Panc1 (cell line): ENCODE results near the gene KDF1. TPM values are rescaled to one million over a fixed set of nuclear protein-coding genes. Genes with fewer than 3 reads are reported as not detected.

Experiments used
- ATAC-seq: fragments of 200-7000 bp; cut with Tn5 transposase; 2 replicates; pipeline ENCODE4 v1.9.1; 2020; ENCODE audit warnings: mild to moderate bottlenecking, moderate library complexity
- BruUV-seq: library from RNA; stranded (reverse); fragments of 400-500 nt; replicated peaks from 2 replicates; lab custom pipeline; 2021; lab: Mats Ljungman, UMichigan
- CTCF ChIA-PET: fragments of 300-600 bp; sonication (Branson Sonifier 250); formaldehyde crosslinking; loops from one replicate; lab custom pipeline; 2022; ENCODE audit warnings: antibody characterized with exemption; lab: Charles Lee
- POLR2A ChIA-PET: fragments of 300-600 bp; sonication (Branson Sonifier 250); formaldehyde crosslinking; loops from one replicate; lab custom pipeline; 2022; ENCODE audit warnings: antibody characterized with exemption; lab: Charles Lee
- DNase-seq: peaks from one replicate; pipeline ENCODE4 v3.0.0-alpha.2; 2010; ENCODE audit warnings: low read depth, low spot score
- H3K27ac ChIP-seq: 2 replicates; pipeline ENCODE4 v1.5.1; 2011; ENCODE audit warnings: mild to moderate bottlenecking, low read length, inconsistent platforms
- H3K27me3 ChIP-seq: fragments of 200-500 bp; sonication (Bioruptor generic); 2 replicates; pipeline ENCODE4 v1.6.0; 2014; ENCODE audit warnings: low read length, inconsistent platforms; ENCODE audit not compliant: control insufficient read depth, insufficient read depth
- H3K36me3 ChIP-seq: fragments of 200-500 bp; sonication (Bioruptor generic); 2 replicates; pipeline ENCODE4 v1.5.1; 2014; ENCODE audit warnings: inconsistent platforms, mild to moderate bottlenecking, low read length, moderate library complexity; ENCODE audit not compliant: control insufficient read depth, insufficient read depth
- H3K4me1 ChIP-seq: 2 replicates; pipeline ENCODE4 v1.5.1; 2011; ENCODE audit warnings: inconsistent platforms, mild to moderate bottlenecking, low read length, moderate library complexity; ENCODE audit not compliant: control insufficient read depth, insufficient read depth
- H3K4me3 ChIP-seq, 2 experiments: 2 replicates each; pipeline ENCODE4 v1.5.1; 2011 to 2012; ENCODE audit warnings: low read depth in 2 of 2, low read length in 2 of 2, mild to moderate bottlenecking in 2 of 2, inconsistent platforms in 1 of 2, moderate library complexity in 1 of 2
- H3K9me3 ChIP-seq: fragments of 200-500 bp; sonication (Bioruptor generic); 2 replicates; pipeline ENCODE4 v1.5.1; 2014; ENCODE audit warnings: low read depth, mild to moderate bottlenecking, inconsistent platforms, low read length, moderate library complexity; ENCODE audit not compliant: control insufficient read depth, insufficient read depth
- CTCF ChIP-seq: fragments of 450-650 bp; IDR thresholded peaks from 2 replicates; pipeline ENCODE4 v1.5.1; 2017; ENCODE audit warnings: mild to moderate bottlenecking
- POLR2AphosphoS5 ChIP-seq: IDR thresholded peaks from 2 replicates; pipeline ENCODE4 v1.6.1; 2012; ENCODE audit warnings: mild to moderate bottlenecking, low read depth, low read length, moderate library complexity
- REST ChIP-seq, 2 experiments: IDR thresholded peaks; 2 replicates each; pipeline ENCODE4 v1.6.1; 2011 to 2012; ENCODE audit warnings: low read depth in 2 of 2, control low read depth in 1 of 2, low read length in 1 of 2, mild to moderate bottlenecking in 1 of 2, moderate library complexity in 1 of 2; ENCODE audit not compliant: insufficient read depth in 1 of 2
- SIN3A ChIP-seq: IDR thresholded peaks from 2 replicates; pipeline ENCODE4 v1.6.1; 2012; ENCODE audit warnings: low read depth, mild to moderate bottlenecking, low read length, moderate library complexity, borderline replicate concordance; ENCODE audit not compliant: insufficient read depth
- TCF7L2 ChIP-seq: IDR thresholded peaks from 2 replicates; pipeline ENCODE4 v1.6.1; 2011; ENCODE audit warnings: mild to moderate bottlenecking, low read depth, low read length, inconsistent platforms
- in situ Hi-C: cut with HindIII; loops from 2 replicates; pipeline ENCODE4 v1.10.0; 2016; ENCODE audit warnings: low sequenced_read_pairs, low pct_unique_long_range_greater_than_20kb
- intact Hi-C: fragments of 100-400 bp; cut with micrococcal nuclease; formaldehyde crosslinking; loops from one replicate; pipeline ENCODE4 v1.10.0; 2022; ENCODE audit not compliant: unreplicated experiment
- total RNA-seq: library from RNA; stranded (reverse); gene quantifications from one replicate; pipeline ENCODE4 v1.2.1, GENCODE V29; 2021; ENCODE audit not compliant: unreplicated experiment

The KDF1 gene
- total RNA-seq, 1 experiment from 2014 or later: 3.2 TPM

- no peak overlapping the region for H3K4me3 ChIP-seq
- H3K4me1 ChIP-seq: peaks cover 48% of the 10 kb centered on the region
- intact Hi-C loops (no loop called here), in situ Hi-C loops (no loop called here)
- no peaks in the 10 kb centered on the region for H3K9me3 ChIP-seq
- peak overlapping the region; percentile 83 for H3K27ac ChIP-seq
- POLR2A ChIA-PET: no interaction called here
- CTCF ChIA-PET: no interaction called here
- ATAC-seq (no peak), DNase-seq (no peak)
- BruUV-seq: no TSS peak
- TF ChIP-seq TCF7L2 (no peak), POLR2AphosphoS5 (no peak), SIN3A (no peak), CTCF (no peak), REST (IDR thresholded peaks at IDR 0.05; ENCODE audit: insufficient read depth in 1 of 2, low read depth in 2 of 2, low read length in 1 of 2) (no peak)
- no peaks in the 10 kb centered on the region for H3K27me3 ChIP-seq
- H3K36me3 ChIP-seq: no peaks in the 10 kb centered on the region
Observed at GRCh38 chr1:26909951-26910342, 50.3 kb downstream of the KDF1 start.

- Histone ChIP-seq H3K9me3 (no peaks in the 10 kb centered on the region), H3K27ac (peak overlapping the region; percentile 54), H3K4me3 (no peak overlapping the region), H3K36me3 (no peaks in the 10 kb centered on the region), H3K4me1 (peaks cover 26% of the 10 kb centered on the region), H3K27me3 (no peaks in the 10 kb centered on the region)
- DNase-seq (peak; percentile 79), ATAC-seq (peak; percentile 94)
- TF ChIP-seq REST (IDR thresholded peaks at IDR 0.05; ENCODE audit: insufficient read depth in 1 of 2, low read depth in 2 of 2, low read length in 1 of 2): no peak
- TF ChIP-seq TCF7L2: no peak
- TF ChIP-seq SIN3A: no peak
- TF ChIP-seq POLR2AphosphoS5: no peak
- no peak for TF ChIP-seq CTCF
- CTCF ChIA-PET: no interaction called here
- no TSS peak for BruUV-seq
- POLR2A ChIA-PET: no interaction called here
- intact Hi-C loops (no loop called here), in situ Hi-C loops (no loop called here)
Observed at GRCh38 chr1:26907071-26907917, 53.0 kb downstream of the KDF1 start.
